GM19468 (cell line): Measurements from ENCODE around the gene LRRC4C.

Experiments used
- ATAC-seq: cut with Tn5 transposase; IDR thresholded peaks from one replicate; pipeline ENCODE4 v1.9.1; 2021; ENCODE audit warnings: mild to moderate bottlenecking, moderate library complexity, moderate number of reproducible peaks; ENCODE audit not compliant: unreplicated experiment; ENCODE audit errors: extremely low read depth

LRRC4C gene

DNA sequence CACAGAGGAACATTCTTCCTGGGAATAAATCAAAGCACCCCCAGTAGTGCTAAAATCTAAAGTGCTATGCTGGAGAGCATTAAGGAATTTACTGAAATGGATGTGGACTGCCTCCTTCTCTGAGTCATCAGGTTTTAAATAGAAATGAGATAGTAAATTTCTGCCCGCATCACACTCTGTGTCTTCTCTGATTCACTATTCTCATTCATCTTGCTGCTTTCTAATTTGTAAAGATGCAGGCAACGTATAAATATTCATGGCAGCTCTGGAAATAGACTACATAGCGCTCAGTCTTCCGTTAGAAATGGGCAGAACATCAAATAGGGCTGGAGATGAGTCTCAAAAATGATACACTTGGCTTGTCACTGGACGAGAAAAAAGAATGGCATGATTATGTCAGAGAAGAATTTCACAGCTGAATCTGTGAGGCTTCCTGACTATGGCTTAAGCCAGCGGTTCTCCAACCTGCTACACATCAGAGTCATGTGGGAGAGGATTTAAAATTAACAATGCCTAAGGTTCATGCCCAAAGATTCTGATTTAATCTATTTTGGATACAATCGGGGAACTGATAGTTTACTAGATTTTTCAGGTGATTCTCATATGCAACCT, 178.2 kb downstream of the LRRC4C start:
- ATAC-seq: no peak

DNA sequence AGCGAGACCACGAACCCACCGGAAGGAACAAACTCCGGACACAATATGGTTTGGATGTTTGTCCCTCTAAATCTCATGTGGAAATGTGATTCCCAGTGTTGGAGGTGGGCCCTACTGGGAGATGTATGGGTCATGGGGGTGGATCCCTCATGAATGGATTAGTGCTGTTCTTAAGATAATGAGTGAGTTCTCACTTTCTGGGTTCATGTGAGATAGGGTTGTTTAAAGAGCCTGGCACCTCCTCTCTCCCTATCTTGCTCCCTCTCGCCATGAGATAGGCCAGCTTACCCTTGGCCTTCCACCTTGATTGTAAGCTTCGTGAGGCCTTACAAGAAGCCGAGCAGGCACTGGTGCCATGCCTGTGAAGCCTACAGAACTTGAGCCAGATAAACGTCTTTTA, 184.6 kb downstream of the LRRC4C start:
- no peak for ATAC-seq

DNA sequence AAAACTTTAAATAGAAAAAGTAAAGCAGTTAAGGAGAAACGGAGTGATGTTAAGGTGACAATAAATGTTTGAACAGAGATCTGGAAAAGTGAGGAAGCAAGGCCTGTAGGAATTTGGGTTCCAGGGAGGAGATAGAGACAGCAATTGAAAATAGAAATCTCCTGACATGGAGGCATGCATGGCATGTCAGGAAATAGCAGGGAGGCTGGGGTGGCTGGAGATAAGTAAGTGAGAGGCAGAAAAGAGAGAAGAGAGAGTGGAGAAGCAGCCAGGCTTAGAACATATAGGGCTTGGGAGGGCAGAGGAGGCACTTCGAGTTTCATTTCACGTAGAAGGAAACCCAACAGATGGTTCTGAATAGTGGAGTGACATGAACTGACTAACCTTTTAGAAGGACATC, 185.5 kb downstream of the LRRC4C start:
- no peak for ATAC-seq

DNA sequence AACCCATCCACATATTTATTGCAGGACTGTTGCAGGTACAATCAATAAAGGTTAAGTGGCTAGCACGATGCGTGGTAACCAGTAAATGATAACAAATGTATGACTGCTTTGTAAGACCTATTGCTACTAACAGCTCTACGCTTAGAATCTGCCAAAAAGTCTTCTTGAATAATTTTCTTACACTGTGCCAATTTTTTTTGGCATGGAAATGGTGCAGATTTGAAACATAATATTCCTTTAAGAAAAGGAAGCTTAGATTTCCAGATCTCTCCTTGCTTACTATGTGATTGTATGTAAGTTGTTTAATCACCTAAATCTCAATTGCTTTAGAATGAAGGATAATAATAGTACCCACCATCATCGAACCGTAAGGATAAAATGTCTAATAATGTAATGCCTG, 192.0 kb downstream of the LRRC4C start:
- no peak for ATAC-seq

- ATAC-seq: no peak
Observed at GRCh38 chr11:41256041-41256440, 203.4 kb downstream of the LRRC4C start.

DNA sequence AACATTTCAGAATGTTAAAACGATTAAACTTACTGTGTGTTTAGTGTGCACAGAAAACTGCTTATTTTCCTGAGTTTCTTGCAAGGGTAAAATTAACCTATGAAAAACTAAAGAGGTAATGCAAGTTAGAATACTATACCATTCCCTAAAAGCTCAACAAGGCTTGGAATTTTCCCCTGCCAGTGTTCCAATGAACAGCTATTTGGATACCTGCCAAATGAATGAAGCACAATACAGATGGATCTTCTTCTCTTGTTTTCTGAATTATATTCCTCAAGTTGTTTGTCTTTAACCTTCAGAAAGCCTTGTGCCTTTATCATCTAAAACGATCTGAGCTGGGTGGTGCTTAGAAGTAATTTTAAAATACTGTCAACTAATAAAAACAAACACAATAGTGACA, 204.5 kb downstream of the LRRC4C start:
- no peak for ATAC-seq

GRCh38 chr11:41250408-41250935, 209.0 kb downstream of the LRRC4C start:
- ATAC-seq: no peak

- ATAC-seq: no peak
Observed at GRCh38 chr11:41247621-41248020, 211.8 kb downstream of the LRRC4C start.

- ATAC-seq: no peak
Observed at GRCh38 chr11:41246399-41246745, 213.1 kb downstream of the LRRC4C start.

DNA sequence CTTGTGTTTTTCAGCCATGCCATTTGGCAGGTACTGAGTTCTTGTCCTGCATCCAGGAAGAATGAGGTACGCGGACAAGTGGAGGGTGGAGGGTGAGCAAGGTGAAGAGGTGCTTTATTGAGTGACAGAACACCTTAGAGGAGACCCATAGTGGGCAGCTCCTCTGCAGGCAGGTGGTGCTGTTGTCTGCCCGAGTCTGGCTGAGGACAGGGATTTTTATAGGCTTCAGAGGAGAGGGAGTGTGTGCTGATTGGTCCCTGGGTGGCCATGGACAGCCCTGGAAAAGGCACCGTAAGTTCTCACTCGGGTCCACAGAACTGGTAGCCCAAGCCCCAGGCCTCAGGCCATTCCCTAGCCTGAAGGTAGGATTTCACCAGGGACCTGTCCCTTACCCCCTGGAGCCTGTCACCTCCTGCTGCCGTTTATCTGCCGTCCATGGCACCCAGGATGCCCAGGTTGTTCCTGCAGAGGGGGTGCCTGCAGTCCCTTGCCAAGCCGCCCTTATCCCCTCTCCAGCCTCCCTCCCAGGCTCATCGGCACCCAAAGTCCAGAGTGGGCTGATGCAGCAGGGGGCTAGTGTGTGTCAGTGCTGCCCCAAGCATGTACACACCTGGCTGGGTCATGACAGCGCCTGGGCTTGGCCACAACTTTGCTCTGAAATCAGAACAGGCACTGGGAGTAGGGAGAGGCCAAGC, 213.6 kb downstream of the LRRC4C start:
- ATAC-seq: no peak

DNA sequence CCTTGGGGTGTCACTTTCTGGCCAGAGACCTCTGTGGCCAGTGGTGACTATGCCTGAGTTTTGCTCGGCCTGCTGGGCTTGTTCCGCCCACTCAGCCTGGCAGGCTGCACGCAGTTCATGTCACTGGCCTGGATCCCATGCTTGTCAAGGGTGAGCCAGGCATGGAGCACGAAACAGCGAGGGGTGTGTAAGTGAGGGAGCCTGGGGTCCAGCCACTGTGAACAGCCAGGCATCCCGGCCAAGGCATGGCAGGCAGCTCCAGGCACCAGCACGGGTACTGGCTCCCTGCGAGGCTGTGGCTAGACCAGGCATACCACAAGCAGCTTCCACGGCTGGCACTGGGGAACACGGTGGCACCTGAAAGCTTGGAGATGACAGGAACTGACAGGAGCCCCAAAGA, 214.3 kb downstream of the LRRC4C start:
- ATAC-seq: no peak

DNA sequence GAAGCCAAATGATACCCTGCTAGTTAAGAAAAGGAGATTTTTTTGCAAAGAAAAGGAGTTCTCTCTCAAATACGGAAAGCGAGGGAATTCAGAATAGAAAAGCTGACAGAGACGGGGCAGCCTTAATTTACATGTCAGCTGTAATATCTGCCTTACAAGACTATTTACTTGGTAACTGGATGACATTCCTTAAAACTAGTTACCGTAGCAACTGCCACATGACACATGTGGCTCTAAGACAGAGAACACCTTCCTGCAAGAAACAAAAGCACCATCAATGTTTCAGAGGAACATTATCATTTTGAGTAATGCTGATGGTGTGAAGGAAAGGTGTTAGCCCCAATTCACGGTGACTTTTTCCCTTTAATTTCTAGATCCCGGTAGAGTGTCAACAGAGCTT, 222.1 kb downstream of the LRRC4C start:
- ATAC-seq: no peak

GRCh38 chr11:41235668-41236067, 223.8 kb downstream of the LRRC4C start:
- no peak for ATAC-seq

- ATAC-seq: no peak
Observed at GRCh38 chr11:41225856-41226633, 233.4 kb downstream of the LRRC4C start.

DNA sequence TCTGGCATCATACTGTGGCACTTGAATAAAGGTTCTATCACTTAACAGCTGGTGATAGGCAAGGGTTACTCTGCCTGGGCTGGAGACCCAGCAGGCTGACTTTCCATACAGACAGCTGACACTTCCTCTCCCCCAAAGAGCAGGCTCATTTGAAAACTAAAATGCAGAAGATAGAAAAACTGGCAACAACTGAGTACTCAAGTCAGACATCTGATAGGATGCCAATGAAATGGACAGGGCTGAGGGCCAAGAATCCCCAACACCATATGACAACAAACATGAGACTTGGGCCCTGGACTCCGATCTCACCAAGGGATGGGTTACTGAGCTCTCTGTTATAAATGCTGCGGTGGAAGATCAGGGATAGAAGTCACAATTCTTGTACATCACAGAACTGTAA, 237.2 kb downstream of the LRRC4C start:
- no peak for ATAC-seq

GRCh38 chr11:41206388-41206787, 253.1 kb downstream of the LRRC4C start:
- no peak for ATAC-seq

- ATAC-seq: no peak
Observed at GRCh38 chr11:41201156-41201555, 258.3 kb downstream of the LRRC4C start.

- no peak for ATAC-seq
Observed at GRCh38 chr11:41190437-41191082, 268.9 kb downstream of the LRRC4C start.

GRCh38 chr11:41189701-41190436, 269.6 kb downstream of the LRRC4C start:
- ATAC-seq: no peak

- no peak for ATAC-seq
Observed at GRCh38 chr11:41177791-41178190, 281.7 kb downstream of the LRRC4C start.
